GF-D8 (cell line): ENCODE measurements around the gene LRRC8D.

Experiments
- DNase-seq: peaks from one replicate; lab custom pipeline; 2025; lab: John Stamatoyannopoulos, UW

The LRRC8D gene

GRCh38 chr1:89807503-89807902 is 13.3 kb upstream of the LRRC8D start:
- DNase-seq = no peak

- DNase-seq = no peak
Measured at GRCh38 chr1:89807983-89808382, 12.8 kb upstream of the LRRC8D start.

DNA sequence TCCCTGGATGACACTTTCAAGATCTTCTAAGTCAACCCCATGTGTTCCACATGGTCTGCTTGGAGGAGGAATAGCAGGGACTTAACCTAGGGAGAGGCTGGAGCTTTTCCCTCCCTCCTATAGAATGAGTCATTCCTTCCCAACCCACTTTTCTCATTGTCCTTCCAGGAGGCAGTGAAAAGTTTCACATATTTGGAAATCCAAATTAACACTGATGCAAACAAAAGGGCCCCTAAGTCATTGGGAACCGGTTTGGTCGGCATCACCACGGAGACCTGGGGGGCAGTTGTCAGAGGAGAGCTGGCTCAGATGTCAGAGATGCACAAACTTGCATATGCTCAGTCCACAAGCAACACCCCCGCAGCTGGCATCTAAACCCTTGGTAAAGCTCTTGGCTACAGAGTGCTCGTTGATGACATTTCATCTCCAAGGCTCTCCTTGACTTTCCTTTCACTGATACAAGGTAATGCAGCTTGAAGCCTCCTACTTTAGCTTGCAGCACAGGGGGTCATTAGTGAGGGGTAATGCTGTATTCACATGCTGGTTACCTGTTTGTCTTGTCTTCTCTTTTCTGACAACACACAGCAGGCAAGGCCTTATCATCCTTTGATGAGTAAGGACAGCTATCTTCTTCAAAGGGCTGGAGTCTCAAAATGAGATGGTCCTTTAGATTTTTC is 12.3 kb upstream of the LRRC8D start:
- DNase-seq = no peak

- DNase-seq = no peak
Measured at GRCh38 chr1:89809556-89809955, 11.3 kb upstream of the LRRC8D start.

DNA sequence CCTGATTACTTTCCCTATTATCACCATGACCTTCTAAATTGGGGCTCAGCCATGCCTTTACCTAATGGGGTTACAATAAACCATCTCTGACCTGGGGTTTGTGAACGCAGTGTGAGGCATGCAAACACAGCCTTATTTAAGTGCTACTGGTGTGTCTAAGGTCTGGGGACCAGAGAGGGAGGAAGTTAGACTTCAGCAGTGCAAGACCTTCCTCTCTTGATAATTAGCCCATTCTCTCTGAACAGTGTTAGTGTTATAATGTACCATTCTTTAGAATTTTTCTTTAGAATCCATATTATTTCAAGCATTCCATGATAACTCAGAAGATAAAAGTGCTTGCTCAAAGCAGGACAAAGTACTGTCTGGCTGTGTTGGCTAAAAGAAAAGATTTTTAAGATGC is 10.5 kb upstream of the LRRC8D start:
- no peak for DNase-seq

- DNase-seq = no peak
Measured at GRCh38 chr1:89810880-89811279, 10.0 kb upstream of the LRRC8D start.

DNA sequence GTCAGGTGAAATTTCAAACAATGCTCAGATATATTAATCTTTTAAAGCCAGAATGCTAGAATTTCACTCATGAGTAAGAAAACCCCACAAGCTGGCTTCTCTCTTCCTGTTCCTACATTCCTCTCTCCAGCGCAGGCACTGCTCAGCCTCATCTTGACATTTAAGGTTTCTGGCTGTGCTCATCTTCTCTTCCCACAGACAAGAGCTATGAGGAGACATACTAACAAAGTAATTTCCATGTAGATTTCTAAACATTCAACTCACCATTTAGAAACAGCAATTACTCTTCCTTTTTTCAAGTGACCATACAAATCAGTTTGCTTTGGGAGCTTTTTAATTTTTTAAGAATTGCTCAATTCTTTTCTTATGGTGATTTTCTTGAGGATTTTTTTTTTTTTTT is 7.8 kb upstream of the LRRC8D start:
- no peak for DNase-seq

GRCh38 chr1:89815040-89815439 is 5.8 kb upstream of the LRRC8D start:
- DNase-seq = no peak

DNA sequence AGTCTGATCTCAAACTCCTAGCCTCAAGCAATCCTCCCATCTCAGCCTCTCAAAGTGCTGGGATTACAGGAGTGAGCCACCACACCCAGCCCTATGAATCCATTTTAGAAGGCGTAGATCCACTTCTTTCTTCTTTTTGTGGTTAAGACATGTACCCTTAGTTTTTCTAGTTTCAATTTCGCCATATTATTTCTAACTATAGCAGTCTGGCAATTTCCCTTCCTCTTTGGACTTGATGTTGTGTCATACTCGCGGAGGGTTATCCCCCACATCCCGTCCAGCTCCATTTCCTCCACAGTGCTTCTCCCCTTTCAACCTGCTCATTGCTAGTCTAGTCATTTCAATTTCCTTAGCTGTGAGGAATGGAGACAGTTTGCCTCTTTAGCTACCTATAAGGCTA is 5.2 kb upstream of the LRRC8D start:
- DNase-seq = peak; percentile 90

DNA sequence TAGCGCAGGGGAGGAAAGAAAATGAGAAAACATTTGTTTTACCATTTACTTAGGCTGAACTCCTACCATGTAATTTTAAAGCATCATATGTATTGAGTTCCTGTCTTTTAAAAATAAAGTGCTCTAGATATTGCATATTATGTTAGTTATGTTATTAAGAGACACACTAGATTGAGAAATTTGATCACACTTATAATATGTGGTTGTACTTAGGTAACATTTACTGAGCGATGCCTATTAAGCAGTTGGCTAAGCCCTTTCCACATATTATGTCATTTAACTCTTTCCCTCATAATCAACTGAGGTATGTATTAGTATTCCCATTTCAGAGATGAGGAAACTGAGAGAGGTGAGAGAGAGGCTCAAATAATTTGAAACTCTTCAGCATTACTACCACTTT is 4.5 kb upstream of the LRRC8D start:
- no peak for DNase-seq

DNA sequence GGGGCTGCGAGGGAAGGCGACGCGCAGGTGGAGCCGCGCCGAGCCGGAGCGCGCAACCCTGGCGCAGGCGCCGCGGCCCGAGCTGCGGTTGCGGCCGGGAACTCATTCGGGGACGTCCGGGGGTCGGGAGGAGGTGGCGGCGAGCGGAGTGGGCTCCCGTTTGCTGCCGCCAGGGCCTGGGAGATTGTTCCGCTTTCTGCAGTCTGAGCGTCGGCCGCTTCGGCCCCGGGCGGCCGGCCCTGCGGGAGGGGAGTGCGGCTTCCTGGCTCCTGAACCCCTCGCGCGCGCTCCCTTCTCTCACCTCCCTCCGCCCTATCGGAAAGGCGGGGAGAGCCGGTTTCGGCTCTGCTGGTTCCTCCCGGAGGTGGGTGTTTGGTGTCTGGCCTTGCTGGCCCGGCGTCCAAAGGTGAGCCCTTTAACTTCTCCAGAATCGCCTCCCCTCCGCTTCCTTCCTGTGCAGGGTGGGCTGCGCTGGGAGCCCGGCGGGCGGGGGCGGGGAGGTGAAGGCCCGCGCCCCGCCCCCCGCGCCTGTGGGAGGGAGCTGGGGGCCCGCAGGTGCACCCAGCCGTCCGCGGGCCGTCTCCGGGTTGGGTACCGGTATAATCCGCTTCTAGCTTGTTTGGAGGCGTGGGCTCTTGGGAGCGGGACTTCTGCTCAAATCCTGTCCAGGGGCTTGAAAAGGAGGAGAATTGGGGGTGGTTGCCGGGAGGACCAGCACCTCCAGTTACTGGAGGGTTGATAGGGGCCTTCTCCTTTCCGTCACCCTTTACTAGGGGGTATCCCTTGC is 683 bp downstream of the LRRC8D start:
- peak; percentile 69 for DNase-seq

GRCh38 chr1:89822109-89822962 is 1.5 kb downstream of the LRRC8D start:
- no peak for DNase-seq

- DNase-seq = peak; percentile 68
Measured at GRCh38 chr1:89822999-89823628, 2.3 kb downstream of the LRRC8D start.

GRCh38 chr1:89823679-89824292 is 3.0 kb downstream of the LRRC8D start:
- DNase-seq = no peak

DNA sequence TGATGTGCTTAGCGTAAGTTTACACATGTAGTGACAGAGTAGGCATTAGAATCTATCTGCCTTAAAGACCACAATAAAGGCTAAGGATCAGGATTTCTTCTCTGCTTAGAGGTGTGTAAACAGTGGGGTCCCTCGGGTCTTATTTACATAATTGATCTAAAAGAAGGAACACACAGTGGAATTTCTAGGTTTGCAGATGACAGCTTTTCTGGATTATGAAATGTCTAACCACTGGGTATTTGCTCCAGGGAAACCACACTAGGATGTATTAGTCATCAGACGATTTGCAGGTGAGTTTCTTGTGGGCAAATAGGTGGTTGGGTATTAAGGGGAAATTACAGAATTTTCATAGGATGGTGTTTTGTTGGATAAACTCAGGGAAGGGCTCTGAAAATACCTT is 5.8 kb downstream of the LRRC8D start:
- no peak for DNase-seq

- no peak for DNase-seq
Measured at GRCh38 chr1:89827330-89827729, 6.5 kb downstream of the LRRC8D start.

- no peak for DNase-seq
Measured at GRCh38 chr1:89827902-89828301, 7.1 kb downstream of the LRRC8D start.

GRCh38 chr1:89829186-89829585 is 8.4 kb downstream of the LRRC8D start:
- no peak for DNase-seq

GRCh38 chr1:89831462-89832120 is 10.8 kb downstream of the LRRC8D start:
- no peak for DNase-seq

- DNase-seq = no peak
Measured at GRCh38 chr1:89832496-89833127, 11.8 kb downstream of the LRRC8D start.
